IPS-18a (cell line): ENCODE data around the gene CRYBG1.
A peak's percentile ranks its signal among the peaks of the same experiment; 100 is the strongest.

Experiments used
- H3K27ac ChIP-seq: one replicate; pipeline ENCODE4 v1.5.1; 2013; ENCODE audit warnings: low read length
- H3K27me3 ChIP-seq: one replicate; pipeline ENCODE4 v1.6.1; 2013; ENCODE audit warnings: mild to moderate bottlenecking, low read length; ENCODE audit not compliant: control insufficient read depth, insufficient read depth
- H3K36me3 ChIP-seq: one replicate; pipeline ENCODE4 v1.6.1; 2013; ENCODE audit warnings: low read depth, low read length; ENCODE audit not compliant: control insufficient read depth
- H3K4me1 ChIP-seq: one replicate; pipeline ENCODE4 v1.6.1; 2013; ENCODE audit warnings: low read depth, low read length; ENCODE audit not compliant: control insufficient read depth
- H3K4me3 ChIP-seq: one replicate; pipeline ENCODE4 v1.5.1; 2013; ENCODE audit warnings: low read length
- H3K9ac ChIP-seq: one replicate; pipeline ENCODE4 v1.6.1; 2013; ENCODE audit warnings: mild to moderate bottlenecking, low read length, moderate library complexity
- H3K9me3 ChIP-seq: one replicate; pipeline ENCODE4 v1.6.1; 2013; ENCODE audit warnings: low read depth, low read length; ENCODE audit not compliant: control insufficient read depth

The CRYBG1 gene

GRCh38 chr6:106591111-106591825 is 230.8 kb downstream of the CRYBG1 start:
- H3K9ac ChIP-seq: no peak overlapping the region
- peaks cover 9% of the 10 kb centered on the region for H3K36me3 ChIP-seq
- H3K27ac ChIP-seq: no peak overlapping the region
- H3K4me1 ChIP-seq: no peaks in the 10 kb centered on the region
- H3K27me3 ChIP-seq: no peaks in the 10 kb centered on the region
- H3K9me3 ChIP-seq: no peaks in the 10 kb centered on the region
- no peak overlapping the region for H3K4me3 ChIP-seq

- H3K4me3 ChIP-seq: no peak overlapping the region
- H3K9me3 ChIP-seq: no peaks in the 10 kb centered on the region
- H3K9ac ChIP-seq: no peak overlapping the region
- H3K27ac ChIP-seq: no peak overlapping the region
- H3K4me1 ChIP-seq: no peaks in the 10 kb centered on the region
- peaks cover 5% of the 10 kb centered on the region for H3K36me3 ChIP-seq
- no peaks in the 10 kb centered on the region for H3K27me3 ChIP-seq
Measured at GRCh38 chr6:106599440-106599839, 238.9 kb downstream of the CRYBG1 start.

GRCh38 chr6:106600329-106600728 is 239.8 kb downstream of the CRYBG1 start:
- Histone ChIP-seq H3K4me3 (no peak overlapping the region), H3K27me3 (no peaks in the 10 kb centered on the region), H3K27ac (no peak overlapping the region), H3K9me3 (no peaks in the 10 kb centered on the region), H3K4me1 (no peaks in the 10 kb centered on the region), H3K36me3 (peaks cover 5% of the 10 kb centered on the region), H3K9ac (no peak overlapping the region)

- Histone ChIP-seq H3K9ac (no peak overlapping the region), H3K27ac (no peak overlapping the region), H3K9me3 (no peaks in the 10 kb centered on the region), H3K4me1 (peaks cover 10% of the 10 kb centered on the region), H3K36me3 (no peaks in the 10 kb centered on the region), H3K27me3 (no peaks in the 10 kb centered on the region), H3K4me3 (no peak overlapping the region)
Measured at GRCh38 chr6:106608080-106608668, 247.7 kb downstream of the CRYBG1 start.

- no peaks in the 10 kb centered on the region for H3K36me3 ChIP-seq
- H3K9ac ChIP-seq: no peak overlapping the region
- no peak overlapping the region for H3K27ac ChIP-seq
- H3K9me3 ChIP-seq: no peaks in the 10 kb centered on the region
- H3K4me3 ChIP-seq: no peak overlapping the region
- no peaks in the 10 kb centered on the region for H3K27me3 ChIP-seq
- peaks cover 25% of the 10 kb centered on the region for H3K4me1 ChIP-seq
Measured at GRCh38 chr6:106609699-106610098, 249.2 kb downstream of the CRYBG1 start.

GRCh38 chr6:106611030-106611429 is 250.5 kb downstream of the CRYBG1 start:
- H3K9me3 ChIP-seq: no peaks in the 10 kb centered on the region
- H3K4me3 ChIP-seq: no peak overlapping the region
- no peaks in the 10 kb centered on the region for H3K36me3 ChIP-seq
- H3K27ac ChIP-seq: no peak overlapping the region
- no peaks in the 10 kb centered on the region for H3K27me3 ChIP-seq
- no peak overlapping the region for H3K9ac ChIP-seq
- peaks cover 36% of the 10 kb centered on the region for H3K4me1 ChIP-seq

GRCh38 chr6:106612671-106613416 is 252.3 kb downstream of the CRYBG1 start:
- H3K9ac ChIP-seq: no peak overlapping the region
- no peaks in the 10 kb centered on the region for H3K9me3 ChIP-seq
- peaks cover 48% of the 10 kb centered on the region for H3K4me1 ChIP-seq
- no peaks in the 10 kb centered on the region for H3K36me3 ChIP-seq
- H3K27me3 ChIP-seq: no peaks in the 10 kb centered on the region
- no peak overlapping the region for H3K4me3 ChIP-seq
- peak overlapping the region; percentile 74 for H3K27ac ChIP-seq

GRCh38 chr6:106613590-106613989 is 253.1 kb downstream of the CRYBG1 start:
- Histone ChIP-seq H3K4me1 (peaks cover 48% of the 10 kb centered on the region), H3K27ac (peak overlapping the region; percentile 90), H3K4me3 (peak overlapping the region; percentile 26), H3K27me3 (no peaks in the 10 kb centered on the region), H3K9ac (peak overlapping the region; percentile 25), H3K36me3 (peaks cover 4% of the 10 kb centered on the region), H3K9me3 (no peaks in the 10 kb centered on the region)

- Histone ChIP-seq H3K27ac (peak overlapping the region; percentile 90), H3K36me3 (peaks cover 4% of the 10 kb centered on the region), H3K27me3 (no peaks in the 10 kb centered on the region), H3K4me3 (peak overlapping the region; percentile 26), H3K4me1 (peaks cover 53% of the 10 kb centered on the region), H3K9ac (peak overlapping the region; percentile 25), H3K9me3 (no peaks in the 10 kb centered on the region)
Measured at GRCh38 chr6:106614166-106614565, 253.6 kb downstream of the CRYBG1 start.

GRCh38 chr6:106614592-106615257 is 254.2 kb downstream of the CRYBG1 start:
- Histone ChIP-seq H3K9me3 (no peaks in the 10 kb centered on the region), H3K4me1 (peaks cover 51% of the 10 kb centered on the region), H3K27me3 (no peaks in the 10 kb centered on the region), H3K9ac (peak overlapping the region; percentile 25), H3K4me3 (peak overlapping the region; percentile 26), H3K27ac (peak overlapping the region; percentile 90), H3K36me3 (peaks cover 4% of the 10 kb centered on the region)

GRCh38 chr6:106617302-106617701 is 256.8 kb downstream of the CRYBG1 start:
- H3K36me3 ChIP-seq: peaks cover 4% of the 10 kb centered on the region
- H3K9ac ChIP-seq: no peak overlapping the region
- H3K9me3 ChIP-seq: no peaks in the 10 kb centered on the region
- H3K4me3 ChIP-seq: no peak overlapping the region
- no peak overlapping the region for H3K27ac ChIP-seq
- peaks cover 67% of the 10 kb centered on the region for H3K4me1 ChIP-seq
- no peaks in the 10 kb centered on the region for H3K27me3 ChIP-seq
